GM21737 (cell line): Measurements from ENCODE around the gene FAM204A.

ENCODE experiments used
- ATAC-seq: cut with Tn5 transposase; IDR thresholded peaks from one replicate; pipeline ENCODE4 v1.9.1; 2021; ENCODE audit warnings: mild to moderate bottlenecking, moderate library complexity; ENCODE audit not compliant: unreplicated experiment

Gene FAM204A

DNA sequence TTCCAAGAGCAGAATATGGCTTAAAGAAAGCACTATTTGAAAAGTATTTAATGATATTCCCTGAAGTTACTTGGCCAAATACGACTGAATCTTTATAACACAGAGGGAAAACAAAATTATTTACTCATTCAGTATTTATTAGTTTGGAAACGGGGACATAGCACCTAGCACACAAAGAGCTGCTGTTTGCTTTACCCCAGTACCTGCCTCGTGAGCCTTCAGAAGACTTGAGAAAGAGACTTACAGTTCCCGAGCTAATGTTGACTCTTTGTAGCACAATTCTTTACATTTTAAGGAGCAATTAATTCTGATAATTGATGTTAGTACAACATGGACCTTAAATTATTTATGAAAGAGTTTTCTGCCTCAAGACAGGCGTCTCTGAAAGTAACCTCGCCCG is 88.7 kb downstream of the FAM204A start:
- ATAC-seq, result no peak

DNA sequence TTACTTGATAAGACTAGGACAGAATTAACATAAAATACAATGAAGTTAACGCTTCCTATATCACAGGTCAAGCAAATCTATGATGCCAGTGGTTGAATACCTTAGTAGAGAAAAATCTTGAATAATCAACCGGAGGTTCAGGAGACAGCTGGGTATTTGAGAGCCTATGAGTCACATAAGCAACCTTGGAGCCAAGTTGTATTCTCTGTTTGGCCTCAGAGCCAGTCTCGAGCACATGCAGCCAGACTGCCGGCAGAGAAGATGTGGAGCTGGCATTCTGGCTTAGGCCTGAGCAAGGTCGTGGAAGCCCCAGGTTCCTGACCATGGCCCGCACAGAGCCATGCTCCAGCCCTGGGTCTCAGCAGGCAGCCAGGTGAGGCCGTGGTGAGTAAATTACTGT is 90.3 kb downstream of the FAM204A start:
- no peak for ATAC-seq

DNA sequence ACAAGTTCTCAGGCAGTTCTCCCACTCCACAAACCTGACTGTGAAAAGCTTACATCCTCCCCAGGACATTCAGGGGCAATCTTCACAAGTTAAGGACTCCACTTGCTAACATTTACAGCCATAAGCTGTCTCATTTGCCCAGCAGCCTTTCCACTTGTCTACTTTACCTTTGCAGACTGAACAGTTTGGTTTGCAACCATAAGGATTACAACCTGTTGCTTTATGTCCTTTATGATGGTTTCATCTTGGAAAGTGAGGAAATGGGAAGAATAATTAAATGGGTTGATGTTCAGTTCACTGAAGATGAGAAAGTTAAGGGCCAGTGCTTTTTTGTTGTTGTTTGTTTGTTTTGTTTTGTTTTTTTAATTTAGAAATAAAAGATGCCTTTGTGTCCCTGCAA is 92.4 kb downstream of the FAM204A start:
- no peak for ATAC-seq
